Testis (tissue), 3 donors: ENCODE measurements around the gene HDGFL3. TPM values are rescaled to one million over a fixed set of nuclear protein-coding genes. Genes with fewer than 3 reads are reported as not detected.

ENCODE experiments used
- DNase-seq: peaks from one replicate; pipeline ENCODE4 v3.0.0-alpha.2; 2019
- H3K27ac ChIP-seq, 2 donors: fragments of 200-600 bp; sonication (generic); one replicate each; pipeline ENCODE4 v1.5.1; 2019
- H3K27me3 ChIP-seq: fragments of 200-600 bp; sonication (generic); one replicate; pipeline ENCODE4 v1.5.1; 2019
- H3K36me3 ChIP-seq: fragments of 200-600 bp; sonication (generic); one replicate; pipeline ENCODE4 v1.5.1; 2017; ENCODE audit warnings: low read depth; ENCODE audit errors: missing control alignments
- H3K4me1 ChIP-seq: fragments of 200-600 bp; sonication (generic); one replicate; pipeline ENCODE4 v1.5.1; 2019
- H3K4me3 ChIP-seq, 2 donors: fragments of 200-600 bp; sonication (generic); one replicate each; pipeline ENCODE4 v1.5.1; 2017 to 2019
- H3K9me3 ChIP-seq: fragments of 200-600 bp; sonication (generic); one replicate; pipeline ENCODE4 v1.5.1; 2017
- CTCF ChIP-seq, 3 experiments: fragments of 450-650 bp in 2 of 3; fragments of 200-600 bp in 1 of 3; sonication (generic) in 1 of 3; IDR thresholded peaks; one replicate each; pipeline ENCODE4 v1.5.1; 2016 to 2019; ENCODE audit warnings: antibody characterized with exemption in 3 of 3, mild to moderate bottlenecking in 2 of 3, moderate library complexity in 1 of 3
- POLR2A ChIP-seq: fragments of 450-650 bp; IDR thresholded peaks from one replicate; pipeline ENCODE4 v1.6.1; 2017; ENCODE audit warnings: antibody characterized with exemption, mild to moderate bottlenecking, moderate library complexity
- WGBS, 2 donors: methylation state at CpG; one replicate each; pipeline ENCODE4 v1.1.5; 2018; 5-methylcytosine and 5-hydroxymethylcytosine counted together
- intact Hi-C: fragments of 100-400 bp; cut with DNase I; formaldehyde crosslinking; loops from one replicate; pipeline ENCODE4 v1.15.1; 2023; ENCODE audit warnings: low total_unique reads
- polyA plus RNA-seq: library from polyadenylated mRNA; stranded (reverse); fragments of 350-450 nt; fragmentation: Illumina TruSeq; extraction: RNeasy Lipid Tissue Mini Kit (QIAGEN cat#74804); gene quantifications from one replicate; pipeline ENCODE4 v1.2.3, GENCODE V29; 2014; ENCODE audit warnings: low read depth, low replicate concordance; ENCODE audit not compliant: insufficient read depth
- total RNA-seq, 2 donors: library from RNA; depleted of rRNA; stranded (reverse); fragments of >200 nt; gene quantifications; one replicate each; pipeline ENCODE4 v1.2.3, GENCODE V29; 2016

Gene HDGFL3
- total and polyA plus RNA-seq, 3 donors from 2014 or later: 87.1 to 130 (median 94.6) TPM

GRCh38 chr15:83106994-83107840 is 100.4 kb downstream of the HDGFL3 start, which contains the start of gene TM6SF1:
Gene TM6SF1, plus strand, starts transcription at chr15:83107645. Its CDS starts 36 bp downstream, at chr15:83107681.
- Histone ChIP-seq H3K27me3 (no peaks in the 10 kb centered on the region), H3K4me3 (peak within 1 kb of the TSS; percentile 55 to 62), H3K36me3 (no peaks in the 10 kb centered on the region), H3K4me1 (no peaks in the 10 kb centered on the region), H3K27ac (peak within 1 kb of the TSS in 1 of 2 donors; percentile 18), H3K9me3 (no peaks in the 10 kb centered on the region)
- TF ChIP-seq CTCF (IDR thresholded peaks at IDR 0.05): no peak
- no peak for TF ChIP-seq POLR2A
- DNase-seq: peak; percentile 19
- intact Hi-C loops: no loop called here
- 0 to 2% methylated on average over 8 to 81 of the region's 97 CpGs for WGBS, 2 donors

- Histone ChIP-seq H3K4me3 (no peak overlapping the region), H3K9me3 (no peaks in the 10 kb centered on the region), H3K4me1 (no peaks in the 10 kb centered on the region), H3K27ac (no peak overlapping the region), H3K27me3 (no peaks in the 10 kb centered on the region), H3K36me3 (no peaks in the 10 kb centered on the region)
- no peak for TF ChIP-seq CTCF (IDR thresholded peaks at IDR 0.05)
- TF ChIP-seq POLR2A: no peak
- 50 to 57% methylated on average over 1 of the region's 1 CpG for WGBS, 2 donors
- intact Hi-C loops: no loop called here
- no peak for DNase-seq
Observed at GRCh38 chr15:83105440-83105839, 102.2 kb downstream of the HDGFL3 start.

GRCh38 chr15:83104141-83104540 is 103.5 kb downstream of the HDGFL3 start:
- no peaks in the 10 kb centered on the region for H3K36me3 ChIP-seq
- no peak overlapping the region for H3K4me3 ChIP-seq
- no peaks in the 10 kb centered on the region for H3K9me3 ChIP-seq
- H3K4me1 ChIP-seq: no peaks in the 10 kb centered on the region
- intact Hi-C loops: no loop called here
- no peak for TF ChIP-seq CTCF (IDR thresholded peaks at IDR 0.05)
- no peak for TF ChIP-seq POLR2A
- WGBS, 2 donors: 95 to 97% methylated on average over 4 of the region's 4 CpGs
- no peak overlapping the region for H3K27ac ChIP-seq
- DNase-seq: no peak
- H3K27me3 ChIP-seq: no peaks in the 10 kb centered on the region

- H3K4me1 ChIP-seq: no peaks in the 10 kb centered on the region
- no peak for DNase-seq
- no peaks in the 10 kb centered on the region for H3K36me3 ChIP-seq
- H3K27ac ChIP-seq: no peak overlapping the region
- 32 to 58% methylated on average over 2 of the region's 2 CpGs for WGBS, 2 donors
- no peak for TF ChIP-seq POLR2A
- no peak for TF ChIP-seq CTCF (IDR thresholded peaks at IDR 0.05)
- no peaks in the 10 kb centered on the region for H3K9me3 ChIP-seq
- H3K27me3 ChIP-seq: no peaks in the 10 kb centered on the region
- intact Hi-C loops: no loop called here
- no peak overlapping the region for H3K4me3 ChIP-seq
Observed at GRCh38 chr15:83102346-83102745, 105.3 kb downstream of the HDGFL3 start.
